HG03103 (cell line): ENCODE data around the gene COMMD7.
A peak's percentile ranks its signal among the peaks of the same experiment; 100 is the strongest.
"Not testable (repeated sequence)": the region's sequence is repeated elsewhere in the genome, so short reads cannot be mapped to it uniquely, and the experiment has no call there.

ENCODE experiments used
- ATAC-seq: cut with Tn5 transposase; IDR thresholded peaks from one replicate; pipeline ENCODE4 v1.9.1; 2021; ENCODE audit warnings: low read depth; ENCODE audit not compliant: unreplicated experiment

Gene COMMD7

GRCh38 chr20:32767418-32768198 lies 24.3 kb upstream of the COMMD7 start:
- ATAC-seq = no peak

- not testable (repeated sequence) for ATAC-seq
Observed at GRCh38 chr20:32765230-32765875, 22.1 kb upstream of the COMMD7 start.

- no peak for ATAC-seq
Observed at GRCh38 chr20:32764005-32764960, 21.0 kb upstream of the COMMD7 start.

- no peak for ATAC-seq
Observed at GRCh38 chr20:32763202-32764004, 20.1 kb upstream of the COMMD7 start.

- no peak for ATAC-seq
Observed at GRCh38 chr20:32762754-32763201, 19.5 kb upstream of the COMMD7 start.

GRCh38 chr20:32761831-32762753 lies 18.8 kb upstream of the COMMD7 start, which contains the start of gene DNMT3B:
TSS of gene DNMT3B (plus strand) at chr20:32762385. CDS start at chr20:32780324, 17,939 bp downstream.
- ATAC-seq = peak; percentile 51

GRCh38 chr20:32761417-32761830 lies 18.2 kb upstream of the COMMD7 start:
- no peak for ATAC-seq

- ATAC-seq = no peak
Observed at GRCh38 chr20:32756156-32756555, 12.9 kb upstream of the COMMD7 start.

- no peak for ATAC-seq
Observed at GRCh38 chr20:32753731-32754130, 10.5 kb upstream of the COMMD7 start.

GRCh38 chr20:32752458-32753250 lies 9.4 kb upstream of the COMMD7 start:
- ATAC-seq = no peak

GRCh38 chr20:32751702-32752457 lies 8.6 kb upstream of the COMMD7 start:
- no peak for ATAC-seq

GRCh38 chr20:32751293-32751692 lies 8.0 kb upstream of the COMMD7 start:
- no peak for ATAC-seq

GRCh38 chr20:32749914-32750637 lies 6.8 kb upstream of the COMMD7 start:
- ATAC-seq = no peak

- ATAC-seq = no peak
Observed at GRCh38 chr20:32742322-32743236, 688 bp downstream of the COMMD7 start.

GRCh38 chr20:32741151-32741550 lies 2.1 kb downstream of the COMMD7 start:
- no peak for ATAC-seq
